Astrocyte (in vitro differentiated cells and primary cell): ENCODE data around the gene CTTNBP2NL. TPM values are rescaled to one million over a fixed set of nuclear protein-coding genes. Genes with fewer than 3 reads are reported as not detected.
"Not testable (repeated sequence)": the region's sequence is repeated elsewhere in the genome, so short reads cannot be mapped to it uniquely, and the experiment has no call there.

Experiments used
- DNase-seq: peaks from one replicate; pipeline ENCODE4 v3.0.0-alpha.2; 2010; ENCODE audit warnings: low read depth
- FAIRE-seq: peaks from 2 replicates; lab custom pipeline; 2011; peaks lifted over from hg19 to GRCh38; lab: Jason Lieb, UNC
- H2AFZ ChIP-seq: 2 replicates; pipeline ENCODE4 v1.6.0; 2012; ENCODE audit warnings: low read depth, low read length, inconsistent platforms
- H3K27ac ChIP-seq: 2 replicates; pipeline ENCODE4 v1.5.1; 2011; ENCODE audit warnings: low read depth, low read length, inconsistent platforms
- H3K27me3 ChIP-seq: 2 replicates; pipeline ENCODE4 v1.6.0; 2011; ENCODE audit warnings: low read length, inconsistent platforms; ENCODE audit not compliant: insufficient read depth
- H3K36me3 ChIP-seq: 2 replicates; pipeline ENCODE4 v1.5.1; 2011; ENCODE audit warnings: low read length, inconsistent platforms; ENCODE audit not compliant: insufficient read depth
- H3K4me1 ChIP-seq: 2 replicates; pipeline ENCODE4 v1.5.1; 2011; ENCODE audit warnings: low read length, inconsistent platforms; ENCODE audit not compliant: insufficient read depth
- H3K4me2 ChIP-seq: 2 replicates; pipeline ENCODE4 v1.6.0; 2012; ENCODE audit warnings: low read length, inconsistent platforms
- H3K4me3 ChIP-seq: 2 replicates; pipeline ENCODE4 v1.5.1; 2011; ENCODE audit warnings: low read depth, mild to moderate bottlenecking, low read length, inconsistent platforms; ENCODE audit not compliant: insufficient read depth
- H3K79me2 ChIP-seq: 2 replicates; pipeline ENCODE4 v1.6.0; 2012; ENCODE audit warnings: mild to moderate bottlenecking, low read length, inconsistent platforms; ENCODE audit not compliant: insufficient read depth
- H3K9ac ChIP-seq: 2 replicates; pipeline ENCODE4 v1.6.0; 2012; ENCODE audit warnings: mild to moderate bottlenecking, low read length, inconsistent platforms
- H3K9me3 ChIP-seq: 2 replicates; pipeline ENCODE4 v1.5.1; 2012; ENCODE audit warnings: low read depth, mild to moderate bottlenecking, low read length, inconsistent platforms; ENCODE audit not compliant: insufficient read depth
- H4K20me1 ChIP-seq: 2 replicates; pipeline ENCODE4 v1.6.0; 2012; ENCODE audit warnings: low read length, inconsistent platforms; ENCODE audit not compliant: insufficient read depth
- H3K27ac Mint-ChIP-seq: one replicate; pipeline ENCODE4 v1.8.0; 2021; ENCODE audit warnings: mild to moderate bottlenecking, mixed read lengths; ENCODE audit not compliant: unreplicated experiment
- H3K27me3 Mint-ChIP-seq: one replicate; pipeline ENCODE4 v1.8.0; 2021; ENCODE audit warnings: low read depth, mixed read lengths; ENCODE audit not compliant: unreplicated experiment
- H3K36me3 Mint-ChIP-seq: one replicate; pipeline ENCODE4 v1.8.0; 2021; ENCODE audit warnings: low read depth, mixed read lengths; ENCODE audit not compliant: unreplicated experiment
- H3K4me1 Mint-ChIP-seq: one replicate; pipeline ENCODE4 v1.8.0; 2021; ENCODE audit warnings: low read depth, mixed read lengths; ENCODE audit not compliant: unreplicated experiment
- H3K4me3 Mint-ChIP-seq: one replicate; pipeline ENCODE4 v1.8.0; 2021; ENCODE audit warnings: mild to moderate bottlenecking, moderate library complexity, mixed read lengths; ENCODE audit not compliant: unreplicated experiment
- H3K9me3 Mint-ChIP-seq: one replicate; pipeline ENCODE4 v1.8.0; 2021; ENCODE audit warnings: mild to moderate bottlenecking, mixed read lengths; ENCODE audit not compliant: unreplicated experiment
- CTCF ChIP-seq: IDR thresholded peaks from 2 replicates; pipeline ENCODE4 v1.5.1; 2011; ENCODE audit warnings: low read depth, mild to moderate bottlenecking, inconsistent platforms, low read length, moderate library complexity; ENCODE audit not compliant: insufficient read depth
- EZH2 ChIP-seq: IDR thresholded peaks from 2 replicates; pipeline ENCODE4 v1.6.1; 2012; ENCODE audit warnings: mild to moderate bottlenecking, low read length, inconsistent platforms; ENCODE audit not compliant: insufficient read depth
- total RNA-seq: library from RNA; stranded (reverse); gene quantifications from 2 replicates; pipeline ENCODE4 v1.2.1, GENCODE V29; 2021

The CTTNBP2NL gene
- total RNA-seq, 1 donor from 2014 or later = 91.9 TPM

GRCh38 chr1:112417271-112417670 is 21.3 kb downstream of the CTTNBP2NL start:
- H3K36me3 Mint-ChIP-seq = peaks cover 5% of the 10 kb centered on the region
- H3K9me3 ChIP-seq = no peaks in the 10 kb centered on the region
- FAIRE-seq = no peak
- no peaks in the 10 kb centered on the region for H3K4me1 ChIP-seq
- no peaks in the 10 kb centered on the region for H3K9me3 Mint-ChIP-seq
- no peaks in the 10 kb centered on the region for H3K27me3 ChIP-seq
- peaks cover 21% of the 10 kb centered on the region for H4K20me1 ChIP-seq
- H3K9ac ChIP-seq = no peak overlapping the region
- H3K36me3 ChIP-seq = peaks cover 37% of the 10 kb centered on the region
- H2AFZ ChIP-seq = no peak overlapping the region
- no peak for DNase-seq
- no peak for TF ChIP-seq EZH2
- TF ChIP-seq CTCF = no peak
- no peaks in the 10 kb centered on the region for H3K27me3 Mint-ChIP-seq
- H3K4me1 Mint-ChIP-seq = no peaks in the 10 kb centered on the region
- no peak overlapping the region for H3K27ac ChIP-seq
- no peak overlapping the region for H3K4me3 Mint-ChIP-seq
- no peak overlapping the region for H3K4me3 ChIP-seq
- H3K79me2 ChIP-seq = peaks cover 63% of the 10 kb centered on the region
- no peak overlapping the region for H3K4me2 ChIP-seq
- H3K27ac Mint-ChIP-seq = no peak overlapping the region

GRCh38 chr1:112418099-112418892 is 22.3 kb downstream of the CTTNBP2NL start:
- Mint-ChIP-seq H3K27me3 (no peaks in the 10 kb centered on the region), H3K4me1 (no peaks in the 10 kb centered on the region), H3K36me3 (peaks cover 5% of the 10 kb centered on the region), H3K9me3 (no peaks in the 10 kb centered on the region), H3K4me3 (no peak overlapping the region), H3K27ac (no peak overlapping the region)
- TF ChIP-seq CTCF (no peak), EZH2 (no peak)
- FAIRE-seq = no peak
- no peak overlapping the region for H3K4me3 ChIP-seq
- no peak for DNase-seq
- H3K4me2 ChIP-seq = no peak overlapping the region
- no peak overlapping the region for H3K9ac ChIP-seq
- H4K20me1 ChIP-seq = peaks cover 20% of the 10 kb centered on the region
- H3K36me3 ChIP-seq = peaks cover 29% of the 10 kb centered on the region
- no peak overlapping the region for H2AFZ ChIP-seq
- no peaks in the 10 kb centered on the region for H3K27me3 ChIP-seq
- no peaks in the 10 kb centered on the region for H3K9me3 ChIP-seq
- H3K27ac ChIP-seq = no peak overlapping the region
- H3K4me1 ChIP-seq = no peaks in the 10 kb centered on the region
- H3K79me2 ChIP-seq = peaks cover 65% of the 10 kb centered on the region

- Mint-ChIP-seq H3K4me3 (no peak overlapping the region), H3K27ac (no peak overlapping the region), H3K27me3 (no peaks in the 10 kb centered on the region), H3K9me3 (no peaks in the 10 kb centered on the region), H3K36me3 (peaks cover 7% of the 10 kb centered on the region), H3K4me1 (peaks cover 7% of the 10 kb centered on the region)
- H3K4me1 ChIP-seq = no peaks in the 10 kb centered on the region
- H2AFZ ChIP-seq = no peak overlapping the region
- no peak overlapping the region for H3K27ac ChIP-seq
- H3K36me3 ChIP-seq = peaks cover 15% of the 10 kb centered on the region
- TF ChIP-seq EZH2 = no peak
- no peak for TF ChIP-seq CTCF
- H3K9ac ChIP-seq = no peak overlapping the region
- no peaks in the 10 kb centered on the region for H3K27me3 ChIP-seq
- peaks cover 82% of the 10 kb centered on the region for H3K79me2 ChIP-seq
- no peak for FAIRE-seq
- no peaks in the 10 kb centered on the region for H3K9me3 ChIP-seq
- no peak overlapping the region for H3K4me3 ChIP-seq
- H4K20me1 ChIP-seq = peaks cover 35% of the 10 kb centered on the region
- no peak overlapping the region for H3K4me2 ChIP-seq
- DNase-seq = no peak
Measured at GRCh38 chr1:112423207-112423606, 27.2 kb downstream of the CTTNBP2NL start.

DNA sequence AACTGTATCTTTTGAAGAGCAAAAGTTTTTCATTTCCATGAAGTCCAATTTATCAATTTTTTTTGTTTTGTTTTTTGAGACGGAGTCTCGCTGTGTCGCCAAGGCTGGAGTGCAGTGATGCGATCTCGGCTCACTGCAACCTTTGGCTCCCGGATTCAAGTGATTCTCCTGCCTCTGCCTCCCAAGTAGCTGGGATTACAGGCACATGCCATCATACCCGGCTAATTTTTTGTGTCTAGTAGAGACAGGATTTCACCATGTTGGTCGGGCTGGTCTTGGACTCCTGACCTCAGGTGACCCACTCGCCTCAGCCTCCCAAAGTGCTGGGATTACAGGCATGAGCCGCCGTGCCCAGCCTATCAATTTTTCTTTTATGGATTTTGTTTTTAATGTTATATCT is 27.7 kb downstream of the CTTNBP2NL start:
- peak overlapping the region; percentile 69 for H3K27ac Mint-ChIP-seq

More for the DNA sequence above, 27.7 kb downstream of the CTTNBP2NL start:
- not testable (repeated sequence) for DNase-seq, H3K9me3 Mint-ChIP-seq, FAIRE-seq, H3K4me1 ChIP-seq, H3K4me3 ChIP-seq, H3K9ac ChIP-seq, H2AFZ ChIP-seq, H3K4me2 ChIP-seq, H3K27me3 ChIP-seq, H3K27ac ChIP-seq, H3K4me3 Mint-ChIP-seq, H3K27me3 Mint-ChIP-seq, H3K4me1 Mint-ChIP-seq, H3K36me3 Mint-ChIP-seq, H3K9me3 ChIP-seq
- peaks cover 35% of the 10 kb centered on the region for H4K20me1 ChIP-seq
- H3K36me3 ChIP-seq = peaks cover 17% of the 10 kb centered on the region
- peaks cover 79% of the 10 kb centered on the region for H3K79me2 ChIP-seq
